HCT116 (cell line): ENCODE data around the gene ZBTB37. TPM values are rescaled to one million over a fixed set of nuclear protein-coding genes. Genes with fewer than 3 reads are reported as not detected.

ENCODE experiments used
- ATAC-seq: fragments of 200-7000 bp; cut with Tn5 transposase; 2 replicates; pipeline ENCODE4 v1.9.1; 2020; ENCODE audit warnings: mild to moderate bottlenecking, moderate library complexity
- BruUV-seq: library from RNA; stranded (reverse); fragments of 400-500 nt; replicated peaks from 2 replicates; lab custom pipeline; 2021; lab: Mats Ljungman, UMichigan
- CTCF ChIA-PET: fragments of 300-600 bp; sonication (Branson Sonifier 250); formaldehyde crosslinking; loops from one replicate; lab custom pipeline; 2021; ENCODE audit warnings: antibody characterized with exemption; lab: Charles Lee
- POLR2A ChIA-PET: fragments of 300-600, 350-600 bp; sonication (Branson Sonifier 250); formaldehyde crosslinking; loops from one replicate; lab custom pipeline; 2021; ENCODE audit warnings: antibody characterized with exemption; lab: Charles Lee
- RAD21 ChIA-PET, 2 experiments: fragments of 300-600 bp; sonication (Branson Sonifier 250); formaldehyde crosslinking; loops; one replicate each; lab custom pipeline; 2023; ENCODE audit warnings: low total read pairs in 2 of 2; ENCODE audit not compliant: uncharacterized antibody in 2 of 2, unreplicated experiment in 2 of 2, low non-redundant PET in 1 of 2; lab: Charles Lee
- DNase-seq: peaks from one replicate; pipeline ENCODE4 v3.0.0-alpha.2; 2010; ENCODE audit warnings: low read depth, low spot score
- H2AFZ ChIP-seq: fragments of 200-600 bp; shearing (Covaris generic), sonication (generic); 2 replicates; pipeline ENCODE4 v1.6.1; 2017; ENCODE audit warnings: low read depth, mixed run types, mixed read lengths, antibody characterized with exemption, low read length; ENCODE audit not compliant: poor library complexity, severe bottlenecking
- H3K27ac ChIP-seq: 2 replicates; pipeline ENCODE4 v1.5.1; 2012; ENCODE audit warnings: low read depth, low read length
- H3K27me3 ChIP-seq: fragments of 200-600 bp; sonication (generic); 2 replicates; pipeline ENCODE4 v1.6.1; 2016; ENCODE audit warnings: mixed run types, low read length, mixed read lengths; ENCODE audit not compliant: insufficient read depth
- H3K36me3 ChIP-seq, 2 experiments: fragments of 200-500 bp in 1 of 2; fragments of 200-600 bp in 1 of 2; sonication (Bioruptor generic) in 1 of 2; sonication (generic) in 1 of 2; 2 replicates each; pipeline versions ENCODE4 v1.5.1 to v1.6.1; 2014 to 2016; ENCODE audit warnings: low read length in 2 of 2, inconsistent platforms in 1 of 2, mixed read lengths in 1 of 2, mixed run types in 1 of 2; ENCODE audit not compliant: insufficient read depth in 2 of 2, control insufficient read depth in 1 of 2
- H3K4me1 ChIP-seq, 2 experiments: fragments of 200-600 bp in 1 of 2; sonication (generic) in 1 of 2; 2 replicates each; pipeline versions ENCODE4 v1.5.1 to v1.6.1; 2012 to 2017; ENCODE audit warnings: low read length in 2 of 2, inconsistent platforms in 1 of 2, mild to moderate bottlenecking in 1 of 2, mixed read lengths in 1 of 2, mixed run types in 1 of 2, moderate library complexity in 1 of 2; ENCODE audit not compliant: insufficient read depth in 2 of 2, control insufficient read depth in 1 of 2
- H3K4me2 ChIP-seq: fragments of 200-600 bp; sonication (generic); 2 replicates; pipeline ENCODE4 v1.6.1; 2017; ENCODE audit warnings: mixed run types, low read length, mixed read lengths
- H3K4me3 ChIP-seq, 2 experiments: fragments of 200-600 bp in 1 of 2; sonication (generic) in 1 of 2; replicated peaks in 1 of 2; 2 replicates each; pipeline ENCODE4 v1.5.1; 2011 to 2016; ENCODE audit warnings: low read length in 2 of 2, control low read depth in 1 of 2, low read depth in 1 of 2, mild to moderate bottlenecking in 1 of 2, mixed read lengths in 1 of 2, mixed run types in 1 of 2
- H3K79me2 ChIP-seq: fragments of 200-600 bp; sonication (generic); 2 replicates; pipeline ENCODE4 v1.6.1; 2017; ENCODE audit warnings: mild to moderate bottlenecking, mixed run types, low read length, moderate library complexity, mixed read lengths; ENCODE audit not compliant: insufficient read depth
- H3K9ac ChIP-seq: fragments of 200-600 bp; sonication (generic); 2 replicates; pipeline ENCODE4 v1.6.1; 2016; ENCODE audit warnings: low read length, mixed read lengths
- H3K9me2 ChIP-seq: fragments of 200-600 bp; sonication (generic), shearing (Covaris generic); 2 replicates; pipeline ENCODE4 v1.6.1; 2017; ENCODE audit warnings: mixed run types, mild to moderate bottlenecking, moderate library complexity; ENCODE audit not compliant: insufficient read depth
- H3K9me3 ChIP-seq, 2 experiments: fragments of 200-500 bp in 1 of 2; fragments of 200-600 bp in 1 of 2; sonication (Bioruptor generic) in 1 of 2; sonication (generic) in 1 of 2; 2 replicates each; pipeline ENCODE4 v1.6.1; 2014 to 2017; ENCODE audit warnings: low read length in 2 of 2, mixed read lengths in 2 of 2, inconsistent platforms in 1 of 2, low read depth in 1 of 2, mild to moderate bottlenecking in 1 of 2, mixed run types in 1 of 2, moderate library complexity in 1 of 2; ENCODE audit not compliant: control insufficient read depth in 1 of 2, insufficient read depth in 1 of 2
- H4K20me1 ChIP-seq: fragments of 200-600 bp; sonication (generic), shearing (Covaris generic); 2 replicates; pipeline ENCODE4 v1.6.1; 2017; ENCODE audit warnings: mixed run types, mild to moderate bottlenecking, moderate library complexity; ENCODE audit not compliant: insufficient read depth
- CBX3 ChIP-seq: IDR thresholded peaks from 2 replicates; pipeline ENCODE4 v1.6.1; 2012; ENCODE audit warnings: low read depth
- CEBPB ChIP-seq: IDR thresholded peaks from 2 replicates; pipeline ENCODE4 v1.6.1; 2012; ENCODE audit warnings: low read depth
- CTCF ChIP-seq, 3 experiments: fragments of 200-600 bp in 1 of 3; sonication (generic) in 1 of 3; IDR thresholded peaks in 2 of 3; conservative IDR thresholded peaks in 1 of 3; 2 replicates each; pipeline ENCODE4 v1.5.1; 2012 to 2017; ENCODE audit warnings: low read depth in 2 of 3, low read length in 2 of 3, antibody characterized with exemption in 1 of 3, borderline replicate concordance in 1 of 3, control low read depth in 1 of 3, mild to moderate bottlenecking in 1 of 3, mixed read lengths in 1 of 3, mixed run types in 1 of 3, moderate library complexity in 1 of 3; ENCODE audit not compliant: insufficient read depth in 1 of 3
- EGR1 ChIP-seq: IDR thresholded peaks from 2 replicates; pipeline ENCODE4 v1.6.1; 2012; ENCODE audit warnings: low read depth
- EZH2phosphoT487 ChIP-seq: fragments of 200-600 bp; IDR thresholded peaks from 2 replicates; pipeline ENCODE4 v1.6.1; 2018; ENCODE audit warnings: antibody characterized with exemption, borderline replicate concordance
- FOSL1 ChIP-seq: IDR thresholded peaks from 2 replicates; pipeline ENCODE4 v1.6.1; 2012; ENCODE audit warnings: low read depth
- JUND ChIP-seq: IDR thresholded peaks from 2 replicates; pipeline ENCODE4 v1.6.1; 2012
- POLR2AphosphoS5 ChIP-seq: IDR thresholded peaks from 2 replicates; pipeline ENCODE4 v1.6.1; 2011; ENCODE audit warnings: mild to moderate bottlenecking, low read depth, low read length, moderate library complexity
- RAD21 ChIP-seq: IDR thresholded peaks from 2 replicates; pipeline ENCODE4 v1.6.1; 2012; ENCODE audit warnings: low read depth, mild to moderate bottlenecking
- REST ChIP-seq: IDR thresholded peaks from 2 replicates; pipeline ENCODE4 v1.6.1; 2012; ENCODE audit warnings: low read depth
- SIN3A ChIP-seq: IDR thresholded peaks from 2 replicates; pipeline ENCODE4 v1.6.1; 2012; ENCODE audit warnings: low read depth
- SP1 ChIP-seq: IDR thresholded peaks from 2 replicates; pipeline ENCODE4 v1.6.1; 2012; ENCODE audit warnings: low read depth
- SRF ChIP-seq: IDR thresholded peaks from 2 replicates; pipeline ENCODE4 v1.6.1; 2012; ENCODE audit warnings: low read depth
- TCF7L2 ChIP-seq: IDR thresholded peaks from 2 replicates; pipeline ENCODE4 v1.7.0; 2011; ENCODE audit warnings: borderline replicate concordance, inconsistent platforms; ENCODE audit not compliant: insufficient read depth, insufficient read length; ENCODE audit errors: extremely low read depth
- YY1 ChIP-seq: IDR thresholded peaks from 2 replicates; pipeline ENCODE4 v1.6.1; 2011; ENCODE audit warnings: low read length, low read depth, moderate library complexity, mild to moderate bottlenecking; ENCODE audit not compliant: insufficient replicate concordance; ENCODE audit errors: extremely low read depth
- ZBTB33 ChIP-seq: IDR thresholded peaks from 2 replicates; pipeline ENCODE4 v1.6.1; 2011; ENCODE audit warnings: mild to moderate bottlenecking, low read length, moderate library complexity; ENCODE audit not compliant: insufficient replicate concordance; ENCODE audit errors: extremely low read depth
- ZNF274 ChIP-seq: fragments of 200-500 bp; sonication (Bioruptor generic); IDR thresholded peaks from 2 replicates; pipeline ENCODE4 v1.6.1; 2014; ENCODE audit warnings: mild to moderate bottlenecking, low read depth, low read length, inconsistent platforms
- intact Hi-C: fragments of 100-400 bp; cut with micrococcal nuclease; formaldehyde crosslinking; loops from 2 replicates; pipeline ENCODE4 v1.10.0; 2022
- total RNA-seq: library from RNA; stranded (reverse); gene quantifications from one replicate; pipeline ENCODE4 v1.2.1, GENCODE V29; 2021; ENCODE audit not compliant: unreplicated experiment
- TF ChIP-seq, protein P1 (sequence below): IDR thresholded peaks from 2 replicates; pipeline ENCODE4 v1.6.1; 2012

Gene ZBTB37
- total RNA-seq, 1 experiment from 2014 or later = 9.5 TPM

DNA sequence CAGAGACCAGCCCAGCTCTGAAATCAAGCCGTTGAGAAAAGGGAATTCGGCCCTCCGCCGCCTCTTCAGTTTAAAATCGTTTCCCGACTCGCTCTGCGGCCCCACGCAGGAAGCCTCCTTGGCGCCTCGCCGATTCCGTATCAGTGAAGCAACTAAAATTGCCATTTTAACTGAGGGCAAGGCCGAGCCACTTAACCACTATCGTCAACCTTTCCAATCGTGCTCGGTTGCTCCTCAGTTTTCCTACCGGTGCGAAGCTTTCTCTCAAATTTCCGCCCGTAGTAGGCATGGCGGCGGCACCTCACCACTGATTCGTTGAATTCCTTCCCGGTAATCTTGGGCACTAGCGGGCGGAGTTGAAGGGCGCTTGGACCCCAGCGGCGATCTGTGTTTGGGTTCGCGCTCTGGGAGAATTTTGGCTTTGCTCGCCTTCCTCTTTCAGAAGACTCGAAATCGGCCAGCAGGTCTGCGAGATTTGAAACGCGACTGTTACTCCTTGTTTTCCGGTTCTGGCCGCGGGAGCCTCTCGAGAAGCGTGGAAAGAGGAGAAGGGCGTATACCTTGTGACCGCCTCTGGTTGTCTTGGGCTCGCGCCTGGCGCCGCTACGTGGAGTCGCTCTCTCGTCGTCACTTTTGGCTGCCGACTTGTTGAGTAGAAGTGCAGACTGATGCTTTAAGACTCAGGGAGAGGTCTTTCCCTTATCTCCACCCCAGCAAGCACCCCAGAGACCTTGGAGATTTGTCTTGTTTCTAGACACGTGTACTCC, 43.7 kb upstream of the ZBTB37 start, which contains the start of the genes CENPL and DARS2:
TSS of gene CENPL (minus strand) at position 569 of the 767 bp plus-strand sequence. CDS start 13,584 bp downstream, outside the sequence.
TSS of gene DARS2 (plus strand) at position 359 of the 767 bp plus-strand sequence. CDS start 557 bp downstream, outside the sequence.
- Histone ChIP-seq H3K4me2 (peak within 1 kb of the TSS; percentile 94), H4K20me1 (no peaks in the 10 kb centered on the region), H3K36me3 (peaks cover 0 to 3% of the 10 kb centered on the region in 2 experiments; a peak in 2 of 4 replicates), H2AFZ (peak within 1 kb of the TSS; percentile 33), H3K4me3 (peak within 1 kb of the TSS; percentile 96 to 97), H3K9me3 (no peaks in the 10 kb centered on the region), H3K9ac (peak within 1 kb of the TSS; percentile 93), H3K9me2 (no peaks in the 10 kb centered on the region), H3K27ac (peak within 1 kb of the TSS; percentile 82), H3K79me2 (peaks cover 46% of the 10 kb centered on the region), H3K27me3 (no peaks in the 10 kb centered on the region), H3K4me1 (peaks cover 2 to 7% of the 10 kb centered on the region in 2 experiments; a peak in 2 of 4 replicates)
- intact Hi-C loops = loop anchor here (1.0 to 10.0 kb wide), 5 partner anchors 52 to 1080 kb away; partner anchors contain the start of genes KLHL20 and PRDX6
- DNase-seq = peak; percentile 96
- CTCF ChIA-PET = interaction anchor here (0.7 to 1.9 kb wide), 6 partner anchors 18 to 405 kb away, joined by 3 to 9 read pairs (median 3); no protein-coding TSS in a partner anchor
- ATAC-seq = peak; percentile 89
- POLR2A ChIA-PET = interaction anchor here (0.8 to 1.5 kb wide), 5 partner anchors 9 to 395 kb away, joined by 3 to 4 read pairs (median 4); partner anchors contain the start of gene KLHL20
- RAD21 ChIA-PET = interaction anchor here in 1 of 2 experiments (1.2 kb wide), 1 partner anchor 395 kb away, joined by 4 read pairs; no protein-coding TSS in a partner anchor
- TSS peak; percentile 92 for BruUV-seq
- TF ChIP-seq CBX3 = peak; percentile 55; the same call in 1 of the 2 replicates
- TF ChIP-seq ZNF274 = no peak
- no peak for TF ChIP-seq EZH2phosphoT487
- no peak for TF ChIP-seq ZBTB33
- TF ChIP-seq SRF = peak; percentile 79
- peak; percentile 91 for TF ChIP-seq SIN3A
- no peak for TF ChIP-seq CEBPB
- TF ChIP-seq FOSL1 = no peak
- TF ChIP-seq SP1 = peak; percentile 63
- peak; percentile 15 for TF ChIP-seq TCF7L2
- TF ChIP-seq REST = no peak
- peak; percentile 99 for TF ChIP-seq YY1
- TF ChIP-seq EGR1 = peak; percentile 89
- TF ChIP-seq, protein P1, sequence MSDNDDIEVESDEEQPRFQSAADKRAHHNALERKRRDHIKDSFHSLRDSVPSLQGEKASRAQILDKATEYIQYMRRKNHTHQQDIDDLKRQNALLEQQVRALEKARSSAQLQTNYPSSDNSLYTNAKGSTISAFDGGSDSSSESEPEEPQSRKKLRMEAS = peak; percentile 92
- no peak for TF ChIP-seq RAD21
- TF ChIP-seq CTCF (IDR thresholded peaks at IDR 0.05 in 2 of 3, conservative IDR thresholded peaks at IDR 0.05 in 1 of 3; ENCODE audit: borderline replicate concordance in 1 of 3, insufficient read depth in 1 of 3, low read depth in 2 of 3, low read length in 2 of 3) = no peak
- TF ChIP-seq JUND = no peak
- TF ChIP-seq POLR2AphosphoS5 = peak; percentile 70
